Large intestine (tissue), 3 donors: Measurements from ENCODE around the gene SPATA3. TPM values are rescaled to one million over a fixed set of nuclear protein-coding genes. Genes with fewer than 3 reads are reported as not detected.

Source experiments
- DNase-seq, 2 donors: peaks; one replicate each; pipeline versions ENCODE4 v3.0.0 to v3.0.0-alpha.2; 2013
- H3K27ac ChIP-seq: one replicate; pipeline ENCODE4 v1.5.1; 2013; ENCODE audit warnings: low read length
- H3K27me3 ChIP-seq: 2 replicates; pipeline ENCODE4 v1.6.1; 2013; ENCODE audit warnings: low read length; ENCODE audit not compliant: control insufficient read depth, insufficient read depth
- H3K36me3 ChIP-seq: 2 replicates; pipeline ENCODE4 v1.6.1; 2013; ENCODE audit warnings: low read length; ENCODE audit not compliant: control insufficient read depth, insufficient read depth
- H3K4me1 ChIP-seq: one replicate; pipeline ENCODE4 v1.6.1; 2013; ENCODE audit warnings: low read length; ENCODE audit not compliant: control insufficient read depth, insufficient read depth
- H3K4me3 ChIP-seq: one replicate; pipeline ENCODE4 v1.5.1; 2013; ENCODE audit warnings: low read length
- H3K9me3 ChIP-seq: one replicate; pipeline ENCODE4 v1.6.1; 2013; ENCODE audit warnings: mild to moderate bottlenecking, low read depth, low read length, moderate library complexity; ENCODE audit not compliant: control insufficient read depth
- WGBS: methylation state at CpG from one replicate; pipeline ENCODE4 v1.1.5; 2013; ENCODE audit warnings: low lambda C conversion rate; ENCODE audit not compliant: insufficient coverage; 5-methylcytosine and 5-hydroxymethylcytosine counted together
- polyA plus RNA-seq: library from polyadenylated mRNA; unstranded; fragments of 120-200 nt; gene quantifications from one replicate; pipeline ENCODE4 v1.2.1, GENCODE V29; 2013

Gene SPATA3
- polyA plus RNA-seq, 1 donor: not detected

DNA sequence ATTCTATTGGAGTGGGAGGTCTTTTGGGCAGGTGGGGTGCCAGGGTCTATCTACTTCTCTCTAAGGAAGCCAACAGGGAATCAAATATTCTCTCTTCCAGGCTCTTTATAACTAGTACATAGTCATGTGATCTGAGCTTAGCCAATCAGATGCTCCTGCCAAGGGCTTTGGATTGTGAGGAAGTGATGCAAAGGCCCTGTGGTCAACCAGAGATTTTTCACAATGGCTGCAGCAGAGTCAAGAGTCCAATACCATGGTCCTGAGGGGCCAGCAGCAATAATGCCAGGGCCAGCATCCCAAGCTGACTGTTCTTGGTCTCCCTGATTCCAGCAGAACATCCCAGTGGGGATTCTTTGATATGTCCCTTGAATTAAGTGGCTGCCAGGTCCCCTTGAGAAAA, 33.0 kb downstream of the SPATA3 start:
- H3K27me3 ChIP-seq: no peaks in the 10 kb centered on the region
- H3K4me3 ChIP-seq: no peak overlapping the region
- no peaks in the 10 kb centered on the region for H3K9me3 ChIP-seq
- no peak overlapping the region for H3K27ac ChIP-seq
- peaks cover 18% of the 10 kb centered on the region for H3K4me1 ChIP-seq
- no peak for DNase-seq
- H3K36me3 ChIP-seq: no peaks in the 10 kb centered on the region

DNA sequence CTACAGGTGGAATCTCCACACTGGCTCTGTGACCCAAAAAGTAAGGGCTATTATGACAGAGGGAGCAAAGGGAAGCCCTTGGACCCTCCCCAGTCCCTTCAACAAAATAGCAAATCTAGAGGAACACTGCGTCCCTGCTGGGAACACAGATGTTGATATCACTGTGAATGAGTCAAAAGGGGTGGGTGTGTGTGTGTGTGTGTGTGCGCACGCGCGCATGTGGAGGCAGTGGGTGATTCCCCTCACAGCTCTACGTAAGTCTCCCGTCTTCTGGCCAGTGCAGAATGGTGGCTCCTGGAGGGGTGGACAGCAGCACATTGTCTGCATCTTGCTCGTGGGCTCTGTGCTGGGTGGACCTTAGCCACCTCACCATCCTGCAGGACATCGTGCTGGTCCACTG, 33.6 kb downstream of the SPATA3 start:
- Histone ChIP-seq H3K36me3 (no peaks in the 10 kb centered on the region), H3K9me3 (no peaks in the 10 kb centered on the region), H3K27ac (no peak overlapping the region), H3K4me3 (no peak overlapping the region), H3K27me3 (no peaks in the 10 kb centered on the region), H3K4me1 (peaks cover 23% of the 10 kb centered on the region)
- no CpG with 5 or more reads among the region's 9 CpGs for WGBS
- DNase-seq: no peak

DNA sequence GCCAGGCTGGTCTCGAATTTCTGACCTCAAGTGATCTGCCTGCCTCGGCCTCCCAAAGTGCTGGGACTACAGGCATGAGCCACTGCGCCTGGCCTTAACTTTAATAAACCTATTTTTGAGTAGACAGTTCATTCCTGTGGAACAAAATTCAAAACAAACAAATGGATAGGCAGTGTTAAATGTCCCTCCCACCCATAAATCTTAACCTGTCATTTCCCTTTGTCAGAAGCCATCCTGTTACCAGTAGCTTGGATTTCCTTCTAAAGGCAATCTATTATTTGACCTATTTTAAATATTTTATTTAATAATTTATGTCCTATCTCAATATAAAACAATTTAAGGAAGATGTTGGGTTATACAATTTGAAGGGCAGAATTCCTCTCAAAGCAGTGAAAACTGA, 34.8 kb downstream of the SPATA3 start:
- no peaks in the 10 kb centered on the region for H3K27me3 ChIP-seq
- no peak for DNase-seq
- no peak overlapping the region for H3K27ac ChIP-seq
- H3K36me3 ChIP-seq: no peaks in the 10 kb centered on the region
- no peaks in the 10 kb centered on the region for H3K9me3 ChIP-seq
- WGBS: no CpG with 5 or more reads among the region's 3 CpGs
- H3K4me1 ChIP-seq: peaks cover 31% of the 10 kb centered on the region
- no peak overlapping the region for H3K4me3 ChIP-seq

DNA sequence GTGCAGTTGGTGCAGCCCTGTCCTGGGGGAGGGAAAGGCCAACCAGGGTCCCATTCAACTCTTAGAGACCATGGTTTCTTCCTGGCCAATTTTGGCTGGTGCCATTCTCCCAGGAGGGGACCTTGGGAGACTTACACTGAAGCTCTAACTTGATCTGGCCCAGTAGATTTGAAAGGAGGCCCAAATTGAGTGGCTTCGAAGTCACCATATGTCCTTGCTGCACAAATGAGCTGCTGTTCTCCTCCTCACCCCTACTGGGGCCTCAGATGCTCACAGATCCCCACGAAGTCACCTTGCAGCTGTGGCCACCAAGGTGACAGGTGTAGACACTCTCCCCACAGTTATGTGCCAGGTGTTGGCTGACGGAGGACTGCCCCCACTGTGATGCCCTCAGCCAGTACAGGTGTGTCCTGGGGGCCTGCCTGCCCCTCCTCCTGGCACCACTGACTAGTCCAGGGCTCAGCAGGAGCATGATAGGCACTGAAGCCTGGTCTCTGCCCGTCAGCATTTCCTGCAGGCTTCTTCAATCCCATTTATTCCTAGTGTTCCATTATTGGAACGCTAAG, 36.7 kb downstream of the SPATA3 start:
- Histone ChIP-seq H3K36me3 (no peaks in the 10 kb centered on the region), H3K4me3 (no peak overlapping the region), H3K9me3 (no peaks in the 10 kb centered on the region), H3K27ac (no peak overlapping the region), H3K27me3 (peaks cover 11% of the 10 kb centered on the region), H3K4me1 (peaks cover 33% of the 10 kb centered on the region)
- WGBS: no CpG with 5 or more reads among the region's 5 CpGs
- no peak for DNase-seq

DNA sequence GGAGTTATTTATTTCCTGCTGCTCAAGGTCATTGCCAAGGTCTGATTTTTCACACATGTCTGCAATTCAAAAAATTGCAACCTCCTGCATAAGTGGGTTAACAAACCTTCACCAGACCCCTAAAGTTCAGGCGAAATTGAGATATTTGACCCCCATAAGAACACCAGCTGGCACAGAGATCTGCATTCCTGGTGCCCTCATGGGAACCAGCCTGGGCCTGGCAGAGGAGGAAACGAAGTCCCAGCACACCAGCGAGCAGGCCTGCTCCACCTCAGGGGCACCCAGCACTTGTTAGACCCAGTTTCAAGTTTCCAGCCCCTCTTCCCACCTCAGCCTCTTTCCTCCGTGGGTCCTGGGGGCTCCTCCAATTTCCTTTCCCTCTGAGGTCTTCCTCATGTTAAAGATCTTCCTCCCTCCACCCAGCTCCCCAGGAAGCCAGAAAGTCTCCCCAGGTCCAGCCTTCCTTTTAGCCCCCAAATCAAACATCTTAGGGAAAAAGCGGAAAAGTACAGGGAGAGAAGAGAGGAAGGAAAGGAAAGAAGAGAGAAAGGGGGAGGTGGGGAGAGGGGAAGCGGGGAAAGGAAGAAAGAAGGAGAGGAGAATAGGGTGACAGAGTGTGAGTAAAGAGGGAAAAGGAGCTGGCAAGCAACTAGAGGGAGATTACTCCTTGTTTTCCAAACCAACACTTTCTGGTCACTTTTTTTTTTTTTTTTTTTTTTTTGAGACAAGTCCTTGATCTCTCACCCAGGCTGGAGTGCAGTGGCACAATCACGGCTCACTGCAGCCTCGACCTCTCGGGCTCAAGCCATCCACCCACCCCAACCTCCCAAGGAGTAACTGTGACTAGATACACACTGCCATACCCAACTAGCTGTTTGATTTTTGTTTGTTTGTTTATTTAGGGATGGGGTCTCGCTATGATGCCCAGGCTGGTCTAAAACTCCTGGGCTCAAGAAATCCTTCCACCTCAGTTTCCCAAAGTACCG, 37.5 kb downstream of the SPATA3 start:
- H3K4me3 ChIP-seq: no peak overlapping the region
- no peaks in the 10 kb centered on the region for H3K9me3 ChIP-seq
- peak overlapping the region; percentile 60 for H3K27ac ChIP-seq
- WGBS: 67% methylated on average over 1 of the region's 11 CpGs
- H3K4me1 ChIP-seq: peaks cover 33% of the 10 kb centered on the region
- no peaks in the 10 kb centered on the region for H3K36me3 ChIP-seq
- no peak for DNase-seq
- H3K27me3 ChIP-seq: peaks cover 14% of the 10 kb centered on the region

GRCh38 chr2:231034291-231034882, 38.5 kb downstream of the SPATA3 start:
- Histone ChIP-seq H3K4me3 (no peak overlapping the region), H3K27ac (peak overlapping the region; percentile 60)
- peak; percentile 51 to 80 for DNase-seq

GRCh38 chr2:231036131-231036530, 40.2 kb downstream of the SPATA3 start:
- no peaks in the 10 kb centered on the region for H3K9me3 ChIP-seq
- H3K36me3 ChIP-seq: peaks cover under 1% of the 10 kb centered on the region
- no CpG with 5 or more reads among the region's 4 CpGs for WGBS
- H3K4me3 ChIP-seq: no peak overlapping the region
- DNase-seq: no peak
- H3K27ac ChIP-seq: no peak overlapping the region
- H3K4me1 ChIP-seq: peaks cover 36% of the 10 kb centered on the region
- peaks cover 21% of the 10 kb centered on the region for H3K27me3 ChIP-seq

More at GRCh38 chr2:231034291-231034882, 38.5 kb downstream of the SPATA3 start:
- Histone ChIP-seq H3K27me3 (peaks cover 21% of the 10 kb centered on the region), H3K9me3 (no peaks in the 10 kb centered on the region), H3K36me3 (no peaks in the 10 kb centered on the region), H3K4me1 (peaks cover 35% of the 10 kb centered on the region)
- WGBS: 0% methylated on average over 1 of the region's 4 CpGs

DNA sequence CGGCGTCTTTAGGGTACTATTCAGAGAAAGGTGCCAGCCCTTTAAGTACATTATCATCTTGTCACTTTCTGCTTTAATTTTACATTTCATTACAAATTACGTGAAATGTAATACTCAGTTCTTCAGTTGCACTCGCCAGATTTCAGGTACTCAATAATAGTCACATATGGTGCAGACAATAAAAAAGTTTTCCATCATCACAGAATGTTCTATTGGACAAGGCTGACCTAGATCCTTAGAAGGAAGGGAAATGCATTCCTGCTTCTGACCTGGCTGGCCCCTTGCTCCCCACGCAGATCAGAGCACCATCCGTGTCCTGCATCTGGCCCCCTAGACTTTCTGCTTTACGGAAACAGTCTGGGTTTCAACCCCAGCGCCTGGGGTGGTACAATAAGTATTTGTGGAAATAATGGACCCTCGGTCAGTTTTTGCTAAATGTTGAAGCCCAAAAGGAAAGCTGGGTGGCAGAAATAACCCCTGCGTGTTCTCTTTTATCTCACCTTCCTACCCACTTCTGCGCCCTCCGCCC, 40.7 kb downstream of the SPATA3 start:
- 96% methylated on average over 4 of the region's 12 CpGs for WGBS
- peak overlapping the region; percentile 28 for H3K4me3 ChIP-seq
- peaks cover 21% of the 10 kb centered on the region for H3K27me3 ChIP-seq
- H3K9me3 ChIP-seq: no peaks in the 10 kb centered on the region
- H3K27ac ChIP-seq: no peak overlapping the region
- peaks cover 6% of the 10 kb centered on the region for H3K36me3 ChIP-seq
- DNase-seq: no peak
- peaks cover 36% of the 10 kb centered on the region for H3K4me1 ChIP-seq

DNA sequence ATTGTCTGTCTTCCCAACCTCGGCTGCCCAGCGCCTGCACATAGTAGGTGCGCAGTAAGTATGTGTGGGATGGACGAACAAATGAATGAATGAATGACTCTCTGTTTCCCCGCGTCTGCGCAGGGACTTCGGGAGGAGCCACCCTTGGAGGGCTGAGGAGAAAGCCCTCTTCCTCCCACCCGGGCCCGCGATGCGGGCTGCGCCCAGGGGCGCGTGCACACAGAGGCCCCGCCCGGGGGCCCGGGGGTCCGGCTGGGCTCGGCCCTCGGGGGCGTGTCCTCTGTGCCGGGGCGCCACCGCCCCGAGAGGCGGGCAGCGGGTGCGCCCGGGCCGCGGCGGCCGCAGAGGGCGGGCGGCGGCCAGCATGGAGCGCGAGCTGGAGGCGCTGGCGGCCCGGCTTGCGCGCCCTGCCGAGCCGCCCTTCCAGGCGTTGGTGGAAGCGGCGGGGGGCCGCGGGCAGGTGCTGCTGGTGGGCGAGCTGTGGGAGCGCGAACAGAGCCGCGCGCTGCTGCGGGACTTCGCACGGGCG, 41.3 kb downstream of the SPATA3 start, which contains the start of gene C2orf72:
TSS of gene C2orf72 (plus strand) at position 322 of the 529 bp plus-strand sequence. CDS start at position 365, 43 bp downstream.
- peak; percentile 35 to 71 for DNase-seq
- peaks cover 21% of the 10 kb centered on the region for H3K27me3 ChIP-seq
- peaks cover 12% of the 10 kb centered on the region for H3K36me3 ChIP-seq
- no peak within 1 kb of the TSS for H3K27ac ChIP-seq
- WGBS: no CpG with 5 or more reads among the region's 61 CpGs
- H3K9me3 ChIP-seq: no peaks in the 10 kb centered on the region
- H3K4me1 ChIP-seq: peaks cover 33% of the 10 kb centered on the region
- H3K4me3 ChIP-seq: peak within 1 kb of the TSS; percentile 59
